H9 (cell line): ENCODE measurements around the gene CCNY. TPM values are rescaled to one million over a fixed set of nuclear protein-coding genes. Genes with fewer than 3 reads are reported as not detected.

Source experiments
- DNase-seq: peaks from one replicate; pipeline ENCODE4 v3.0.0-alpha.2; 2017
- H2AFZ ChIP-seq: one replicate; pipeline ENCODE4 v1.6.1; 2013; ENCODE audit warnings: mild to moderate bottlenecking, low read length, control low read depth, moderate library complexity
- H2AK5ac ChIP-seq: 2 replicates; pipeline ENCODE4 v1.6.1; 2013; ENCODE audit warnings: low read length, control low read depth, mixed read lengths; ENCODE audit not compliant: insufficient read length
- H2BK120ac ChIP-seq: one replicate; pipeline ENCODE4 v1.6.1; 2013; ENCODE audit warnings: low read depth, mild to moderate bottlenecking, low read length, control low read depth, inconsistent platforms; ENCODE audit not compliant: poor library complexity, severe bottlenecking
- H2BK12ac ChIP-seq: 2 replicates; pipeline ENCODE4 v1.6.1; 2013; ENCODE audit warnings: low read length, control low read depth, mixed read lengths, low read depth; ENCODE audit not compliant: insufficient read length
- H2BK15ac ChIP-seq: 2 replicates; pipeline ENCODE4 v1.6.1; 2013; ENCODE audit warnings: low read depth, low read length, control low read depth
- H2BK20ac ChIP-seq: one replicate; pipeline ENCODE4 v1.6.1; 2013; ENCODE audit warnings: low read depth, mild to moderate bottlenecking, low read length, control low read depth, inconsistent platforms; ENCODE audit not compliant: poor library complexity, severe bottlenecking
- H2BK5ac ChIP-seq: 2 replicates; pipeline ENCODE4 v1.6.1; 2013; ENCODE audit warnings: low read length, control low read depth, mixed read lengths; ENCODE audit not compliant: insufficient read length
- H3K14ac ChIP-seq: 2 replicates; pipeline ENCODE4 v1.6.1; 2013; ENCODE audit warnings: low read length, control low read depth; ENCODE audit not compliant: insufficient read depth
- H3K18ac ChIP-seq: 2 replicates; pipeline ENCODE4 v1.6.1; 2013; ENCODE audit warnings: low read depth, mild to moderate bottlenecking, mixed read lengths, low read length, control low read depth; ENCODE audit not compliant: insufficient read length
- H3K23ac ChIP-seq: 2 replicates; pipeline ENCODE4 v1.6.1; 2013; ENCODE audit warnings: low read length, control low read depth, mixed read lengths, low read depth; ENCODE audit not compliant: insufficient read length
- H3K23me2 ChIP-seq: 2 replicates; pipeline ENCODE4 v1.6.1; 2013; ENCODE audit warnings: low read depth, mild to moderate bottlenecking, mixed read lengths, low read length, control low read depth; ENCODE audit not compliant: insufficient read length, poor library complexity, severe bottlenecking
- H3K27ac ChIP-seq: 2 replicates; pipeline ENCODE4 v1.5.1; 2013; ENCODE audit warnings: low read length, control low read depth, mixed read lengths, low read depth; ENCODE audit not compliant: insufficient read length
- H3K27me3 ChIP-seq: 2 replicates; pipeline ENCODE4 v1.6.1; 2013; ENCODE audit warnings: low read length, control low read depth, inconsistent platforms; ENCODE audit not compliant: insufficient read depth
- H3K4ac ChIP-seq: 2 replicates; pipeline ENCODE4 v1.6.1; 2013; ENCODE audit warnings: low read depth, mild to moderate bottlenecking, control low read depth, inconsistent platforms, low read length, moderate library complexity
- H3K4me1 ChIP-seq: 2 replicates; pipeline ENCODE4 v1.6.1; 2013; ENCODE audit warnings: low read length, control low read depth, inconsistent platforms; ENCODE audit not compliant: insufficient read depth
- H3K4me2 ChIP-seq: 2 replicates; pipeline ENCODE4 v1.6.1; 2013; ENCODE audit warnings: low read length, control low read depth, mixed read lengths; ENCODE audit not compliant: insufficient read length, insufficient read depth
- H3K56ac ChIP-seq: 2 replicates; pipeline ENCODE4 v1.6.1; 2013; ENCODE audit warnings: low read depth, mild to moderate bottlenecking, mixed read lengths, low read length, control low read depth; ENCODE audit not compliant: insufficient read length
- H3K79me1 ChIP-seq: 2 replicates; pipeline ENCODE4 v1.6.1; 2013; ENCODE audit warnings: low read depth, mild to moderate bottlenecking, moderate library complexity, low read length, control low read depth, inconsistent platforms; ENCODE audit not compliant: insufficient read depth, poor library complexity, severe bottlenecking
- H3K79me2 ChIP-seq: 2 replicates; pipeline ENCODE4 v1.6.1; 2013; ENCODE audit warnings: low read length, control low read depth, inconsistent platforms; ENCODE audit not compliant: insufficient read depth
- H3K9ac ChIP-seq: 2 replicates; pipeline ENCODE4 v1.6.1; 2013; ENCODE audit warnings: low read length, control low read depth, mixed read lengths; ENCODE audit not compliant: insufficient read length; ENCODE audit errors: extremely low read depth
- H3K9me3 ChIP-seq: one replicate; pipeline ENCODE4 v1.6.1; 2013; ENCODE audit warnings: low read depth, low read length, inconsistent platforms; ENCODE audit not compliant: control insufficient read depth
- H3T11ph ChIP-seq: one replicate; pipeline ENCODE4 v1.6.1; 2013; ENCODE audit warnings: mild to moderate bottlenecking, low read length, control low read depth, inconsistent platforms
- H4K20me1 ChIP-seq: one replicate; pipeline ENCODE4 v1.6.1; 2013; ENCODE audit not compliant: control insufficient read depth, insufficient read length, insufficient read depth
- H4K5ac ChIP-seq: 2 replicates; pipeline ENCODE4 v1.6.1; 2013; ENCODE audit warnings: low read depth, mild to moderate bottlenecking, mixed read lengths, low read length, control low read depth; ENCODE audit not compliant: insufficient read length
- H4K8ac ChIP-seq: replicated peaks from 2 replicates; pipeline ENCODE4 v1.6.1; 2013; ENCODE audit warnings: low read length, control low read depth, mixed read lengths, low read depth; ENCODE audit not compliant: insufficient read length
- H4K91ac ChIP-seq: 2 replicates; pipeline ENCODE4 v1.6.1; 2013; ENCODE audit warnings: low read depth, mild to moderate bottlenecking, moderate library complexity, mixed read lengths, low read length, control low read depth; ENCODE audit not compliant: insufficient read length
- H3K27ac Mint-ChIP-seq, 3 experiments: 2 replicates in 2 of 3; 3 replicates in 1 of 3; pipeline ENCODE4 v1.8.0; 2020 to 2021; ENCODE audit warnings: mixed read lengths in 3 of 3, mild to moderate bottlenecking in 1 of 3, moderate library complexity in 1 of 3
- H3K27me3 Mint-ChIP-seq: 2 replicates; pipeline ENCODE4 v1.8.0; 2021; ENCODE audit warnings: low read depth, mild to moderate bottlenecking, moderate library complexity, mixed read lengths
- H3K36me3 Mint-ChIP-seq, 3 experiments: 2 replicates in 2 of 3; 3 replicates in 1 of 3; pipeline ENCODE4 v1.8.0; 2020 to 2021; ENCODE audit warnings: low read depth in 3 of 3, mixed read lengths in 3 of 3; ENCODE audit not compliant: insufficient read depth in 1 of 3
- H3K4me1 Mint-ChIP-seq, 2 experiments: 2 replicates each; pipeline ENCODE4 v1.8.0; 2020; ENCODE audit warnings: mixed read lengths in 2 of 2
- H3K4me3 Mint-ChIP-seq, 2 experiments: 2 replicates in 1 of 2; 3 replicates in 1 of 2; pipeline ENCODE4 v1.8.0; 2020 to 2021; ENCODE audit warnings: mild to moderate bottlenecking in 2 of 2, mixed read lengths in 2 of 2, moderate library complexity in 1 of 2
- H3K9me3 Mint-ChIP-seq, 2 experiments: 2 replicates in 1 of 2; 3 replicates in 1 of 2; pipeline ENCODE4 v1.8.0; 2020; ENCODE audit warnings: mild to moderate bottlenecking in 2 of 2, mixed read lengths in 2 of 2, moderate library complexity in 1 of 2
- WGBS: extraction: QIAGEN DNeasy Blood & Tissue Kit; methylation state at CpG from one replicate; pipeline ENCODE4 v1.1.7; 2013; ENCODE audit warnings: missing lambda C conversion rate, low lambda C conversion rate, mixed read lengths; ENCODE audit not compliant: insufficient read length; ENCODE audit errors: extremely low coverage; 5-methylcytosine and 5-hydroxymethylcytosine counted together
- total RNA-seq: library from RNA; stranded (reverse); gene quantifications from 2 replicates; pipeline ENCODE4 v1.2.1, GENCODE V29; 2021
- TF ChIP-seq, protein P1 (sequence below): fragments of 200-600 bp; sonication (generic); conservative IDR thresholded peaks from 3 replicates; pipeline ENCODE4 v1.8.0; 2021; ENCODE audit warnings: antibody characterized with exemption, mild to moderate bottlenecking

The CCNY gene
- total RNA-seq, 1 experiment from 2014 or later = 62.1 TPM

DNA sequence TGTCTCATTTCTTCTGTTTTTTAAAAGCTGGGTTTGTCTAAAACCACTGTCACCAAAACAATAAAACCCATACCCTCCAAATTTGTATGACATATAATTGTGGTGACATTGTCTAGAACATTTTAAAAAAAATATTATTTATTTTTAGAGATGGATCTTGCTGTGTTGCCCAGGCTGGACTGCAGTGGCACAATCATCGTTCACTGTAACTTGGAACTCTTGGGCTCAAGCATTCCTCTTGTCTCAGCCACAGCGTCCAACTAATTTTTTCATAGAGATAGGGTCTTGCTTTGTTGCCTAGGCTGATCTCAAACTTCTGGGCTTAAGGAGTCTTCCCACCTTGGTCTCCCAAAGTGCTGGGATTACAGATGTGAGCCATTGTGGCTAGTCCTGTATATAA is 116.5 kb downstream of the CCNY start:
- Histone ChIP-seq H4K20me1 (no peaks in the 10 kb centered on the region), H3K56ac (no peak overlapping the region), H4K91ac (no peak overlapping the region), H2AFZ (no peak overlapping the region), H3K4ac (no peak overlapping the region), H2BK5ac (no peak overlapping the region), H3K27me3 (no peaks in the 10 kb centered on the region), H2BK20ac (no peak overlapping the region), H3K27ac (no peak overlapping the region), H2BK120ac (no peak overlapping the region), H4K5ac (no peak overlapping the region), H3K79me2 (peaks cover 6% of the 10 kb centered on the region; the same call in 1 of the 2 replicates), H3K18ac (no peak overlapping the region), H2BK15ac (no peak overlapping the region), H3K14ac (no peak overlapping the region), H3K4me1 (peaks cover 5% of the 10 kb centered on the region; the same call in 1 of the 2 replicates), H3K23me2 (no peaks in the 10 kb centered on the region), H3K4me2 (no peak overlapping the region), H2AK5ac (no peak overlapping the region), H3T11ph (no peak overlapping the region), H2BK12ac (no peak overlapping the region), H4K8ac (no peak overlapping the region), H3K9ac (no peak overlapping the region), H3K23ac (no peak overlapping the region), H3K9me3 (no peaks in the 10 kb centered on the region), H3K79me1 (no peaks in the 10 kb centered on the region)
- no peaks in the 10 kb centered on the region for H3K27me3 Mint-ChIP-seq
- H3K9me3 Mint-ChIP-seq = no peaks in the 10 kb centered on the region
- H3K36me3 Mint-ChIP-seq = no peaks in the 10 kb centered on the region
- H3K27ac Mint-ChIP-seq = no peak overlapping the region
- no peak for DNase-seq
- TF ChIP-seq, protein P1, sequence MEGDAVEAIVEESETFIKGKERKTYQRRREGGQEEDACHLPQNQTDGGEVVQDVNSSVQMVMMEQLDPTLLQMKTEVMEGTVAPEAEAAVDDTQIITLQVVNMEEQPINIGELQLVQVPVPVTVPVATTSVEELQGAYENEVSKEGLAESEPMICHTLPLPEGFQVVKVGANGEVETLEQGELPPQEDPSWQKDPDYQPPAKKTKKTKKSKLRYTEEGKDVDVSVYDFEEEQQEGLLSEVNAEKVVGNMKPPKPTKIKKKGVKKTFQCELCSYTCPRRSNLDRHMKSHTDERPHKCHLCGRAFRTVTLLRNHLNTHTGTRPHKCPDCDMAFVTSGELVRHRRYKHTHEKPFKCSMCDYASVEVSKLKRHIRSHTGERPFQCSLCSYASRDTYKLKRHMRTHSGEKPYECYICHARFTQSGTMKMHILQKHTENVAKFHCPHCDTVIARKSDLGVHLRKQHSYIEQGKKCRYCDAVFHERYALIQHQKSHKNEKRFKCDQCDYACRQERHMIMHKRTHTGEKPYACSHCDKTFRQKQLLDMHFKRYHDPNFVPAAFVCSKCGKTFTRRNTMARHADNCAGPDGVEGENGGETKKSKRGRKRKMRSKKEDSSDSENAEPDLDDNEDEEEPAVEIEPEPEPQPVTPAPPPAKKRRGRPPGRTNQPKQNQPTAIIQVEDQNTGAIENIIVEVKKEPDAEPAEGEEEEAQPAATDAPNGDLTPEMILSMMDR = no peak
- WGBS = no CpG with 5 or more reads among the region's 2 CpGs
- H3K4me1 Mint-ChIP-seq = peaks cover 56 to 64% of the 10 kb centered on the region in 2 experiments
- H3K4me3 Mint-ChIP-seq = no peak overlapping the region
